Stimulated activated CD8-positive, alpha-beta memory T cell treated with anti-CD3 and anti-CD28 coated beads, Interleukin-15, amount 100 ng/mL, for 24 hours (primary cell): Measurements from ENCODE around the gene STARD3.

Experiments used
- DNase-seq: peaks from one replicate; pipeline ENCODE4 v3.0.0-alpha.2; 2020; ENCODE audit warnings: low read depth

Gene STARD3

DNA sequence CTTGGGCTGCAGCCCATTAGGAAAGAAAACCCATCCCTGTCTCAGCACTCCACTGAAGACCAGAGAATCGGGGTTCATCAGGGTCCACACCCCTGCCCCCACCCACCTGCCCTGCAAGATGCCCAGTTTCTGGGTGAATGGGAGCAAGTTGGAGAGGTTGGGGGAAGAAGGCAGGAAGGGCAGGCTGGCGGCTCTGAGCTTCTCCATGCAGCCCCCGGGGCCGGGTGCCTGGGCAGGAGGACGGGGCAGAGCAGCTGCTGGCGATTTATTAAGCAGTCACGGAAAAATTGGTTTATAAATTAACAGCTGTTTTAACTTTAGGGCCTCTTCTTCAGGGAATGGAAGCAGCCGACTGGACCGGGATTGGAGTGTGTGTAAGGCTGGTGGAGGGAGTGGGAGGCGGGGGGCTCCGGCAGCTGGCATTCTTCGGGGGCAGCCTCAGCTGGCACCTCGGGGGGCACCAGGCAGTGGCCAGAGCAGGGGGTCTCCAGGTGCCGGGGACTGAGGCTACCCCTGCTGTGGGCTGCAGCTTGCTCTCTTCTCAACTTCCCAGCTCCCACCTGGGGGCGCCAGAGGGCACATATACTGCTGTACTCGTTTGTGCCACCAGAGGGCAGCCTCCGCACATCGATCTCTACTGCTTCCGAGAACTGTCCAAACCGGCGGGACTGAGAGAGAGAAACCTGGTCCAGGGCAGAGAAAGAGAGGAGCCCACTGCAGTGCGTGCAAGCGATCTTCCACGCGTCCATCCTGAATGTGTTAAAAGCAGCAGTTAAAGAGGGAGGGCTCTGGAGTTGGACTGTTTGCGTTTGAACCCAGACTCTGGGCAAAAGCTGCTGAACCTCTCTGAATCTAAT lies 15.2 kb upstream of the STARD3 start:
- peak; percentile 89 for DNase-seq

DNA sequence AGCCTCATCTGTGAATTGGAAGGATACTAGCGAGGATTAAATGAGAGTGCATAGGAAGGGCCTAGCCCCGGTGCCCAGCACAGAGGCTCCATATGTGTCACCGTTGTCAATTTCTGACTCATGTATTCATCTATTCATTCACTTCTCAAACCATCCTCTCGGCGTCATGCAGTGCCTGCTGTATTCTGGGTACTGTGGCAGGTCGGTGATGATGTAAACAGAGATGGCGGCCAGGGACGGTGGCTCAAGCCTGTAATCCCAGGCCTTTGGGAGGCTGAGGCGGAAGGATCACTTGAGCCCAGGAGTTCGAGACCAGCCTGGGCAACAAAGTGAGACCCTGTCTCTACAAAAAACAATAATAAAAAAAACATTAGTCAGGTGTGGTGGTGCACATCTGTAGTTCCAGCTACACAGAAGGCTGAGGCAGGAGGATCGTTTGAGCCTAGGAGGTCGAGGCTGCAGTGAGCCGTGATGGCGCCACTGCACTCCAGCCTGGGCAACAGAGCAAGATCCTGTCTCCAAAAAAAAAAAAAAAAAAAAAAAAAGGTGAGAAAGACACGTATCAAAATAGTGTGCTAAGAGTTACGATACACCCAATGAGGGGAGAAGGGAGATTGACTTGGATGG lies 14.5 kb upstream of the STARD3 start:
- DNase-seq = no peak

DNA sequence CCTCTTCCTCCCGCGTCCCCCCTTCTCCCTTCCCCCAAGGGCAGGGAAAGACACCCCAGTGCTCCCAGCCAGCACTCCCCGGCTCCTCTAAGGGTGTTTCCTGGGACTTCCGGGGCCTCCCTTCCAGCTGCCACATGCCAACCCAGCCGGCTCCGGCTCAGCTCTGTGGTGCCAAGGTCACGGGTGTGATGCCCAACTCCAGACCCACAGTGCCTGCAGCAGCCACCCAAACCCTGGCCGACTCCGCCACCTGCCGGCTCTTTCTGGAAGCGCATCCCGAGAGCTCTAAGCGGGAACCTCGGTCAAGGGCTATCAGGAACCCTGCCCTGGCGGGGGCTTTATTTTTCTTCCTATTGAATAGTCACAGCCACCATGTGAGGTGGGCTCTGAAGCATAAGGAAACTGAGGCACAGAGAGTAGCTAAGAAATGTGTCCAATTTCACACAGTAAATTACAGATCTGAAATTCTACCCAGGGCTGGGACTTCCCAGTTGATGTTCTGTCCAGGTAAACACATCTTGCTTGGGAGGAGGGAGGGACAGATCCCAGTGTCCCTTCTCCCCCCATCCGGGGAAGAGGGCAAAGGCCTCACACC lies 13.5 kb upstream of the STARD3 start:
- peak; percentile 71 for DNase-seq

DNA sequence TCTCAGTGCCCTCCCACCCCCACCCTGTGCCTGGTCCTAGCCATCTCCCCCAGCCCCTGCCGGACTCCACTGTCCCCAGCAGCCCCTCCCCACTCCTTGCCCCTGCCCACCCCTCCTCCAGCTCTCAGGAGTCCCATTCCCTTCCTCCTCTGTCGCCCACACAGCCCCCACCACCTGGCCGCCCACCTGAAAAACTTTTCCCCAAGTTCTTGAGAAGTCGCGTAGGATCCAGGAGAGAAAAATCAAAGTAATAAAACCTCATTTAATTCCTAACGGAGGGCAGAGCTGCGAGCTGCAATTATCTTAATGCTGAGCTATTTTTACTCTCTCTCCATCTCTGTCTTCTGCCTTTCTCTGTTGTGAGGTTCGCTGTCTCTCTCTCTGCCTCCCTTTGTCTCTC lies 12.6 kb upstream of the STARD3 start:
- no peak for DNase-seq

DNA sequence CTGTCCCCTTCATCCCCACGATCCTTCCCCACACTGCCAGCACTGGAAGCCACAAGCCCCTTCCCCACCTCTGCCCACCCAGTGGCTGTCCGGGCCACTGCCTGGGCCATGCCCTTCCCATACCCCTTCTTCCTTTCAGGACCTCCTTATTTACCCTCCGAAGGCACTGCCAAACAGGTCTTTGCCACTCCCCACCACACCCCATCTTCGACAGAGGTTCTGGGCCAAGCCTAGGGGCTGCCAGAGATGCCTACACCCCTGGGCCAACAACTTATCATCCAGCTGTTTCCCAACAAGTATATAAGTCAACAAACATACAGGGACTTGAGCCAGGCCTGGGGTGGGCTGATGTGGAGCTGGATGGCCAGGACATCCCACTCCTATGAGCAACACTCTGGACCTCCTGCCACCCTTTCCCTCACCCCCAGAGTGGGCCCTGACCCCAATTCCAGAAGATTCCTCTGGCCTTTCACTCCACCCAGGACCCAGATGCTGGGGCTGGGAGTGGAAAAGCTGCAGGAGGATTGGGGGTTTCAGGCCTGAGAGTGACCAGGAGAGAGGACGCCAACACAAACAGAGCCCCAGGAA lies 11.7 kb upstream of the STARD3 start:
- DNase-seq = no peak

DNA sequence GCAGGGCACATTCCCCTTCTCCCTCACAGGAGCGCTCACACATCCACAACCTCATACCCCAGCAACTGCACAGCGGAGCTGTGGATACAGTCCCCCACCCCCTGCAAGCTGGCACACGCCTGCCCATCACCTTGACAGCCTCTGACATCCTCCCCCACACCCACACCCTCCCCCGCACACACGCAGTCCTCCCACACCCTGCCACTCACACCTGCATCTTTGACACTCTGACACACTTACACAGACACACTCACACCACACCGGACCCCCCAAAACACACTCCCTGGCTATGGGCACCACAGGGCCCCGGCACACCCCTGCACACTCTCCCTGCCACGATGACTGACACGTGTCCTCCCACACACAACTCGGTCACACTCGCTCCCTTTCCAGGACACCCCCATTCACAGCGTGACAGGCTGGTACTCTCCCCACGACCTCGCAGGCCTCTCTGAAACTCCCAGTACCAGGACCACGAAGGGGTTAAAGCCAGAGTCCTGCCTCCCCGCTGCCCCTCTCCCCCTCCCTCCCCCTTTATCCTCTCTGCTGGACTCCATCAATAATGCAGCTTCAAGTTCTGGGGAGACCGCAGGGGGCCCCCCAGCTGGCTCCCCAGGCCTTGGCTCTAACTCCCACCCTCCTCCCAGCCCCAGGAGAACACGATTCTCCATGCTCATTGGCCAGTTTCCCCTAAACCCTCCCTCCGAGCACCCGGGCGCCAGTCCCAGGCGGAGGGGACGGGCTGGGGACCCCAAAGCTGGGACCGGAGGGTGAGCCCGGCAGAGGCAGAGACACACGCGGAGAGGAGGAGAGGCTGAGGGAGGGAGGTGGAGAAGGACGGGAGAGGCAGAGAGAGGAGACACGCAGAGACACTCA lies 10.5 kb upstream of the STARD3 start, which contains the start of gene PPP1R1B:
Gene PPP1R1B, plus strand, starts transcription at position 782 of the 876 bp plus-strand sequence. CDS start 441 bp downstream, outside the sequence.
- no peak for DNase-seq

DNA sequence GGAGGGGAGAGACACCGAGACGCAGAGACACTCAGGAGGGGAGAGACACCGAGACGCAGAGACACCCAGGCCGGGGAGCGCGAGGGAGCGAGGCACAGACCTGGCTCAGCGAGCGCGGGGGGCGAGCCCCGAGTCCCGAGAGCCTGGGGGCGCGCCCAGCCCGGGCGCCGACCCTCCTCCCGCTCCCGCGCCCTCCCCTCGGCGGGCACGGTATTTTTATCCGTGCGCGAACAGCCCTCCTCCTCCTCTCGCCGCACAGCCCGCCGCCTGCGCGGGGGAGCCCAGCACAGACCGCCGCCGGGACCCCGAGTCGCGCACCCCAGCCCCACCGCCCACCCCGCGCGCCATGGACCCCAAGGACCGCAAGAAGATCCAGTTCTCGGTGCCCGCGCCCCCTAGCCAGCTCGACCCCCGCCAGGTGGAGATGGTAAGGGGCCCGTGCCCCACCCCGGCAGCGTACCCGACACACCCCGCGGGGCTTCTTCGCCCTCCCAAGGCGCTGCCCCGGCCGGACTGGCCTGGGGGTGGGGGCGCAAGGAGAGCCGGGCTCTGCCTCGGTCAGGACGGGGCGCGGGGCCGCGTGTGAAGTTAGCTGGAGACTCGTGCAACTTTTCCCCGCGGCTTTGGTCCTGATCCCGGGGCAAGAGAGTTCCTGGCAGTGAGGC lies 9.8 kb upstream of the STARD3 start:
- DNase-seq = no peak

DNA sequence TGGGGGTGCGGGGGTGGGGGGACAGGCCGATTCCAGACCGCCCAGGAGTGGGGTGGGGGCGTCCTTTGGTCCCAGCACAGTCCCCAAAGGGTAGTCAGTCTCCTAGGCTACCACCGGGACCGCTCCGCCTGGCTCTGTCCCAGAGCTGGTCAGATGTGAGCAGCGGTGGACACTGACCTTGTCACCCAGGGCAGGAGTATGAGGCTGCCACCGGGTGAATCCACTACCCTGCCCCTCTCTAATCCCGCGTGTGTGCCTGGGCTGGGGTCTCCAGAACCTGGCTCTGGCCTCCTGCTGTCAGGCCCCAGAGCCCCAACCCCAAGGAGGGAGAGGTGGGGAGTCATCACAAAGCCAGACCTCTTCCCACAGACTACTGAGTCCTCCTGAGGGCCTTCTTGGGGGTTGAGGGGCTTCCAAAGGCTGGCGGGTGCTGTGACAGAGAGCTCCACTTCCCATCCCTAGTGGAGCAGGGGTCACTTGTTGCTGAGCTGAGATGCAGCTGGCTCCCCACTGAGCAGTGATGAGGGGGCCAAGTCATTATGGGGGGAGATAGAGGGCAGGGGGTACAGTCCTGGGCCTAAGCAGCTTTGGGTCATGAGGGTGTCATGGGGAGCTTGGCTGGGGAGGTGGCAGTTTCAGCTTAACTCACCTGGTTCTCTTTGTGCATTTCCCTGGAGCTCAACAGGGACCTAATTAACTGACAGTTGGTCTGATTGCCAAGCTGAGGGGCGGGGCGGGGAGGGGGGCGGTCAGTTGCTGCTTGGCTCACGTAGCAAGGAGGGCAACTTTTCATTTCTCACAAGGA lies 9.0 kb upstream of the STARD3 start:
- DNase-seq = no peak

DNA sequence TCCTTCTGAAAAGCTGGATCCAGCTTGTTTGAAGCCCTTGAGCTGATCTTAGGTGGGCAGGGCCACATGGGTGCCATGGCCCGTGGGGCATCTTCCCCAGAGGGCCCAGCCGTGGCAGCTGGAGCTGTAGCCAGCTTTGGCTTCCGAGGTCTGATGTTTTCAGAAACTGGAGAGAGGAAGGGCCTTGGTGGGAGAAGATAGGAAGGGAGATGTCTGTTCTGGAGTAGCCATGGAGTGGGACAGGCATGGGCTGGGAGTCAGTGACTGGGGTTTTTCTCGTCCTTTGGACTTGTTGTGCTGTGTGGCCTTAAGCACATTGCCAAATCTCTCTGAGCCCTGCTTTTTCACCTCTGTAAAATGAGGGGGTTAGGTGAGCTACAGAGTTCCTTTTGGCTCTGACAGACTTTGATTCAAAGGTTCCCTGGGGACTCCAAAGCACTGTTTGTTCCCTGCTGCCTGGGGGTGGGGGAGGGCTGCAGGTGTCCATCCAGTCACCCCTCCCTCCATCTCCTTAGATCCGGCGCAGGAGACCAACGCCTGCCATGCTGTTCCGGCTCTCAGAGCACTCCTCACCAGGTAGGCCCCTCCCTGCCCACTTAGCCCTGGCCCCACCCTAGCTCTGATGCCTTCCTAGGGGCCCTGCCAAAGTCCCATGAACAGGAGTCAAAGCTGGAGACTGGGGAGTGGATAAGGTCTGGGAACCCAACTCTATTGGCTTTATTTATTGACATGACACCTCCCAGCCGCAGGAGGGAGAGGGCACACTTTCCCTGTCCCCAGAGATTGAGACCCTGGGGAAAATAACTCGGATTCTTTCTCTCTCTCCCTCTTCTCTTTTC lies 8.1 kb upstream of the STARD3 start:
- no peak for DNase-seq

DNA sequence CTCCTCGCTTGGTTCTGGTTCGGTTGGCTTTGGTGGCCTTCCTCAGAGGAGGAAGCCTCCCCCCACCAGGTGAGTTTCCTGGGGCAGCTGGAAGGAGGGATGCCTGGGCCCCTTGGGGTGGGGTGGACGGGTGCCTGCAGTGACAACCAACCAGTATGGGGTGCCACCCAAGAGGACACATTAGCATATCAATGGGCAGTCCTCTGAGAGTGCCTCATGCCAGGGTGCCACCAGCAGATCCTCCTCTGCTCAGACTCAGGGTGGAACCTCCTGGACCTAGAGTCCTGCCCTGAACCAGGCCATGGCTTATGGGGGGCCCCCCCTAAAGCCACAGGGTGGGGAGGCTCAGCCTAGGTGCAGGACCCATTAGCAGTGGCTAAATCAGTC lies 7.5 kb upstream of the STARD3 start:
- no peak for DNase-seq

DNA sequence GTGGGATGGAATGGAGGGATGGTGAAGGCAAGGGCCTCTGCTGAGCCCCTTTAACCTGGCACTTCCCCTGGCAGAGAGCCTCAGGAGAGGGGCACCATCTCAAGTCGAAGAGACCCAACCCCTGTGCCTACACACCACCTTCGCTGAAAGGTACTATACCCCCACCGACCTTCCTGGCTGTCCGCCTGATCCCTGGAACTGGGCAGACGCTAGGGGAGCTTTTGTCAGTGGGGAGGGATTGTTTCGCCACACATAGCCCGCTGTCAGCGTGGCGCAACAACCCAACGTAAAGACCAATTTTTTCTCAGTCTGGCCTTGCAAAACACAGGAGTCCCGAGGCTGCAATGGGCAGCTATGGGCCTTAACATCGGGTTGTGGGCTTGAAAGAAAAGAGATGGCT lies 7.0 kb upstream of the STARD3 start:
- DNase-seq = no peak

DNA sequence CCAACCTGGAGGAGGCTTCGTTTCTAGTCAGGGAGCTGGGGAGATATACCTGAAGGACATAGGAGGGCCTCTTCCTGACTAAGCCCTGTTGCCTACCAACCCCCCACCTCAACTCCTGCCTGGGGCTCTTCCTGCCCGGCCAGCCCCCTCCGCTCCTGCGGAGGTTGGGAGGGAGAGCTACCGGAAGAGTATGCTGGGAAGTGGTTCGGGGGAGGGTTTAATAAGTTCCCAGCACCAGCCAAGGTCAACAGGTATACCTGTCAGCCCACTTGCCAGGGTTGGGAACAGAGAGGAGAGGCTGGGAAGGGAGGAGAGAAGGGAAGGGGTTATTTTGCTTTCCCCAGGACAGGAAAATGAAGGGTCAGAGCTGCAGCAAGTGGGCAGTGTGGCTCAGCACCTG lies 5.5 kb upstream of the STARD3 start:
- no peak for DNase-seq

DNA sequence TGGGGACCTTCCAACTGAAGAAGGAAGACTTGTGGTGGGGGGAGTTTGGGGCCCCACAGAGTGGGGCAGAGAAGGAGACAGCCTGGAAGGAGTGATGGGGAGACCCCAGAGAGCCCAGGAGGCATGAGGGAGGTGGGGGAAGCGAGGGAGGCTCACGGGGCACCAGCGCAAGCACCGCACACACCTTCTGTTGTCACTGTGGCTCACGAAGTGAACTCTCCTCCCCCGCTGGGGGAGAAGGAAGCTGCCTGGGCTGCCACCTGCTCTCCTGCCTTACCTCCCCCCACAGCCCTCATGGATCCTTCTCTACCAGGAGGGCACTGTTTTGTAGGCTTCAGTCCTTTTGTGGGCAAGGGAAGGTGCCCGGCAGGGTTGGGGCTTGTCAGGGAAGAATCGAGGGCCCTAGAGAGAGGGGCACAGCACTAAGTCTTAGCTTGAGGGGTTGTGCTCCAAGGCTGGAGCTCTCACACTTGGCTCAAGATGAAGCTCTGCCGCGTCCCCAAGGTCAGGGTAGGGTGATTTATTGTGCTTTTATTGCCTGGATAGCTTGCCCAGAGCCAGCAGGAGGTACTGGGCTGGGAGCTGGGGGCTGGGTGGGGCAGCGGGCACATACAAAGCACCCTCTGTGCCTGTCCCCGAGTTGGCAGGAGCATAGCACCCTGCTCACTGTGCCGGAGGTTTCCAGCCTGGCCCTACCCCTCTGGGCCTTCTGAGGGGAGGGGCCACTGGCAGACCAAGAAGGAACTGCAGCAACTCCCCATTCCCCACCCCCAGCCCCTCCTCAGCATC lies 4.6 kb upstream of the STARD3 start:
- no peak for DNase-seq

DNA sequence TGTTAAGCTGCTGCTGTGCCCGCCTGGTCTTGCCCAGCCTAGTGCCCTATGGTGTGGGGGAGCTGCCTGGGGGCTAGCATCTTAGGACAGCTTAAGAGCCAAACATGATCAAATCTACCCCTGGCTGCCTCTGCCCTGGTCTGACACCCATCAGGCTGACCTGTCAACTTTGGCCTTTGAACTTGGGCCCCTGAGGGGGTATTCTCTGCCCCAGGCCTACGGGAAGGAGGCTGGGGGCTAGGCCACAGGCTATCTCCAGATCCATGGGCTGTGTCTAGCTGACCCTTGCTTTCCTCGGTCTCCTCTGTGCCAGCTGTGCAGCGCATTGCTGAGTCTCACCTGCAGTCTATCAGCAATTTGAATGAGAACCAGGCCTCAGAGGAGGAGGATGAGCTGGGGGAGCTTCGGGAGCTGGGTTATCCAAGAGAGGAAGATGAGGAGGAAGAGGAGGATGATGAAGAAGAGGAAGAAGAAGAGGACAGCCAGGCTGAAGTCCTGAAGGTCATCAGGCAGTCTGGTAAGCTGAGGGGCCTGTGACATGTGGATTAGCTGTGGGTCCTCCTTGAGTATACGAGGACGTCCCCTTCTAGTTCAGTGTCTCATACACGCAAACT lies 3.3 kb upstream of the STARD3 start:
- no peak for DNase-seq

DNA sequence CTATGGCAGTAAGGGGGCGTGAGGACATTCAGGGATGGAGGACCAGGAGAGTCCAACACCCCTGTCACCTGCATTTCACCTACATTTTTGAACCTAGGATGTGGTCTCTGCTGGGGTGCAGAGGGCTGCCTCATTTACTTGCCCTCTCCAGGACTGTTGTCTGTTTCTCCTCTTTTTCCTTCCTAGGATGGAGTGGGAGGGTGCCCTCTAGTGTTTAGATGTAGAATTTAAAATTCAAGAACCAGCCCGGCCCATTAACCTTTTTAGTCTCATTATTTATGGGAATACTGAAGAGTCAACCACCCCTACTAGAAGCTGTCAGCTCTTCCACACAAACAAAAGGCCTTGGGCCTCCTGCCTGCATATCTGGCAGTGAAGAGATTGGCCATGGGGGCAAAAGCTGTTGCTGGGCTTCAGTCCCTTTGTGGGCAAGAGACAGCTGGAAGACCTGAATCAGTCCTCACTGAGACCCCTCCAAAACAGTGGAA lies 2.5 kb upstream of the STARD3 start:
- DNase-seq = no peak

DNA sequence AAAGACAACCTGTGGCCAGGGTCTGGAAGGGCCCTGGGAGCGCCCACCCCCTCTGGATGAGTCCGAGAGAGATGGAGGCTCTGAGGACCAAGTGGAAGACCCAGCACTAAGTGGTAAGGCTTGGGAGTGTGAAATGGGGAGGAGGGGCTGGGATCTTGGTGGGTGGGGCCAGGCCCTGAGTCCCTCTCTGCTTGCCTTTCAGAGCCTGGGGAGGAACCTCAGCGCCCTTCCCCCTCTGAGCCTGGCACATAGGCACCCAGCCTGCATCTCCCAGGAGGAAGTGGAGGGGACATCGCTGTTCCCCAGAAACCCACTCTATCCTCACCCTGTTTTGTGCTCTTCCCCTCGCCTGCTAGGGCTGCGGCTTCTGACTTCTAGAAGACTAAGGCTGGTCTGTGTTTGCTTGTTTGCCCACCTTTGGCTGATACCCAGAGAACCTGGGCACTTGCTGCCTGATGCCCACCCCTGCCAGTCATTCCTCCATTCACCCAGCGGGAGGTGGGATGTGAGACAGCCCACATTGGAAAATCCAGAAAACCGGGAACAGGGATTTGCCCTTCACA lies 1.2 kb upstream of the STARD3 start:
- DNase-seq = no peak

DNA sequence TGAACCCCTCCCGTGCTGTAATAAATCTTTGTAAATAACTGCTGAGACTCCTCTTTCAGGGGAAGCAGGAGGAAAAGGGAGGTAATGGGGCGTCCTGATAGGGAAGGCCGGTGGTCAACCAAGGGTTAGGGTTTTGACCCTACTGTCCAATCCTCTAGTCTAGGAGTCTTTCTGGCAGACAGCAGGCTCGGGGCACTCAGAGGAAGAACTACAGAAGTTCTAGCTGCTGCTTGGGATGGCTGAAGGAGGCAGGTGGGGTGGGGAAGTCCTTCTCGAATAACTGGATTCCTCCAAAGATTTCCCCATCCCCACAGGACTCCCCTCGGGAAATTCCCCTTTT lies 387 bp upstream of the STARD3 start:
- no peak for DNase-seq

DNA sequence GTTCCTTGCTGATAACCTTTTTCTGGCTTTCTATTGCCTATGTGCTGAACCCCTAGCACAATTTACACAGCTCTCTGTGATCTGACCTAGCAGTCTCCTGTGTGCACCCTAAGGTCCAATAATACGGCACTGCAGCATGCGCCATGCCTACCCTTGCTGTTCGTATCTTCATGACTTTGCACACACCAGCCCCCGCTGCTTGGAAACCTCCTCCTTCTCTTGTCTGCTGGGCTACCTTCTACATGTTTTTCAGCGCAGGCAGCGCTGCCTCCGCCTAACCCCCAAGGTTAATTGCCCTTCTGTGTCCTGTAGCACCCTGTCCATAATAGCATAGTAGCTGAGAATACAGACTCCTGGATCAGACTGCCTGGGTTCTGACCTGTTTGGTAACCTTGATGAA lies 1.4 kb downstream of the STARD3 start:
- no peak for DNase-seq
